ENCODE data around the gene ZFYVE28. TPM values are rescaled to one million over a fixed set of nuclear protein-coding genes. Genes with fewer than 3 reads are reported as not detected.

ZFYVE28 gene
- total RNA-seq, 1 donor from 2014 or later: 16.6 TPM

GRCh38 chr4:2443061-2443730, 24.8 kb upstream of the ZFYVE28 start:
- intact Hi-C loops (cut with DNase I): no loop called here
- Histone ChIP-seq H3K27ac (no peak overlapping the region), H3K27me3 (no peaks in the 10 kb centered on the region), H3K36me3 (no peaks in the 10 kb centered on the region), H3K9me3 (no peaks in the 10 kb centered on the region), H3K4me3 (no peak overlapping the region), H3K4me1 (no peaks in the 10 kb centered on the region)
- no peak for ATAC-seq
- no peak for DNase-seq
- no peak for TF ChIP-seq CTCF (IDR thresholded peaks at IDR 0.05)

- H3K27me3 ChIP-seq: no peaks in the 10 kb centered on the region
- no peak overlapping the region for H3K4me3 ChIP-seq
- no peak overlapping the region for H3K27ac ChIP-seq
- H3K36me3 ChIP-seq: no peaks in the 10 kb centered on the region
- no peak for ATAC-seq
- intact Hi-C loops (cut with DNase I): no loop called here
- no peak for DNase-seq
- H3K4me1 ChIP-seq: no peaks in the 10 kb centered on the region
- no peak for TF ChIP-seq CTCF (IDR thresholded peaks at IDR 0.05)
- no peaks in the 10 kb centered on the region for H3K9me3 ChIP-seq
Observed at GRCh38 chr4:2442175-2442993, 23.9 kb upstream of the ZFYVE28 start.

- DNase-seq: peak; percentile 80
- ATAC-seq: peak; percentile 84
- no peaks in the 10 kb centered on the region for H3K4me1 ChIP-seq
- peak; percentile 66 for TF ChIP-seq CTCF (IDR thresholded peaks at IDR 0.05)
- H3K4me3 ChIP-seq: no peak overlapping the region
- intact Hi-C loops (cut with DNase I): no loop called here
- no peaks in the 10 kb centered on the region for H3K9me3 ChIP-seq
- no peaks in the 10 kb centered on the region for H3K36me3 ChIP-seq
- H3K27ac ChIP-seq: no peak overlapping the region
- no peaks in the 10 kb centered on the region for H3K27me3 ChIP-seq
Observed at GRCh38 chr4:2441393-2442174, 23.1 kb upstream of the ZFYVE28 start.

GRCh38 chr4:2438822-2439718, 20.6 kb upstream of the ZFYVE28 start:
- Histone ChIP-seq H3K4me1 (no peaks in the 10 kb centered on the region), H3K4me3 (no peak overlapping the region), H3K27ac (no peak overlapping the region), H3K27me3 (no peaks in the 10 kb centered on the region), H3K36me3 (no peaks in the 10 kb centered on the region), H3K9me3 (no peaks in the 10 kb centered on the region)
- no peak for TF ChIP-seq CTCF (IDR thresholded peaks at IDR 0.05)
- DNase-seq (peak; percentile 58), ATAC-seq (no peak)
- intact Hi-C loops (cut with DNase I): no loop called here
